HEK293 (cell line): ENCODE measurements around the gene FAM131B.

Experiments used
- CTCF ChIA-PET: fragments of 350-600 bp; formaldehyde crosslinking; extraction: SDS; loops from one replicate; lab custom pipeline; 2021; ENCODE audit warnings: antibody characterized with exemption; lab: Yijun Ruan, JAX
- POLR2A ChIA-PET: fragments of 300-600 bp; formaldehyde crosslinking; extraction: SDS; loops from one replicate; lab custom pipeline; 2020; ENCODE audit warnings: antibody characterized with exemption, inconsistent platforms; lab: Yijun Ruan, JAX
- H3K27ac ChIP-seq: fragments of 200-500 bp; sonication (Bioruptor generic); 2 replicates; pipeline ENCODE4 v1.5.1; 2014; ENCODE audit warnings: low read depth, low read length, control low read depth, inconsistent platforms; ENCODE audit errors: extremely low read depth
- H3K36me3 ChIP-seq, 2 experiments: fragments of 200-500 bp in 1 of 2; sonication (Bioruptor generic) in 1 of 2; 1 replicate in 1 of 2; 2 replicates in 1 of 2; pipeline ENCODE4 v1.5.1; 2014 to 2017; ENCODE audit warnings: inconsistent platforms in 2 of 2, low read length in 2 of 2; ENCODE audit not compliant: control insufficient read depth in 2 of 2, insufficient read depth in 1 of 2
- H3K4me1 ChIP-seq: fragments of 200-500 bp; sonication (Bioruptor generic); 2 replicates; pipeline ENCODE4 v1.5.1; 2014; ENCODE audit warnings: mild to moderate bottlenecking, low read length, inconsistent platforms; ENCODE audit not compliant: control insufficient read depth, insufficient read depth
- H3K4me3 ChIP-seq: 2 replicates; pipeline ENCODE4 v1.5.1; 2011; ENCODE audit warnings: low read depth, mild to moderate bottlenecking, control low read depth, low read length, moderate library complexity
- H3K9me3 ChIP-seq: fragments of 200-500 bp; sonication (Bioruptor generic); 2 replicates; pipeline ENCODE4 v1.5.1; 2014; ENCODE audit warnings: low read depth, low read length, inconsistent platforms; ENCODE audit not compliant: control insufficient read depth, insufficient read depth
- BCL11B ChIP-seq: fragments of 450-650 bp; formaldehyde crosslinking; IDR thresholded peaks from 2 replicates; pipeline ENCODE4 v1.5.1; 2016; ENCODE audit warnings: low read depth, missing biosample characterization, missing genetic modification characterization
- CTCF ChIP-seq: fragments of 450-650 bp; formaldehyde crosslinking; IDR thresholded peaks from 2 replicates; pipeline ENCODE4 v1.5.1; 2016; ENCODE audit warnings: missing biosample characterization, missing genetic modification characterization
- KLF10 ChIP-seq: fragments of 450-650 bp; IDR thresholded peaks from 2 replicates; pipeline ENCODE4 v1.5.1; 2018; ENCODE audit warnings: missing biosample characterization, mild to moderate bottlenecking, missing genetic modification characterization
- KLF9 ChIP-seq: fragments of 450-650 bp; formaldehyde crosslinking; IDR thresholded peaks from 2 replicates; pipeline ENCODE4 v1.5.1; 2016; ENCODE audit warnings: missing biosample characterization, missing genetic modification characterization, low read depth
- TCF7L2 ChIP-seq: IDR thresholded peaks from 2 replicates; pipeline ENCODE4 v1.6.1; 2011; ENCODE audit warnings: low read depth, mild to moderate bottlenecking, inconsistent platforms, low read length, moderate library complexity, borderline replicate concordance
- TSHZ1 ChIP-seq: fragments of 450-650 bp; formaldehyde crosslinking; IDR thresholded peaks from 2 replicates; pipeline ENCODE4 v1.5.1; 2016; ENCODE audit warnings: missing biosample characterization, missing genetic modification characterization, borderline replicate concordance
- ZBTB17 ChIP-seq: fragments of 450-650 bp; formaldehyde crosslinking; IDR thresholded peaks from 2 replicates; pipeline ENCODE4 v1.5.1; 2016; ENCODE audit warnings: missing biosample characterization, missing genetic modification characterization
- ZFHX2 ChIP-seq: fragments of 450-650 bp; formaldehyde crosslinking; conservative IDR thresholded peaks from 2 replicates; pipeline ENCODE4 v1.5.1; 2016; ENCODE audit warnings: missing biosample characterization, missing genetic modification characterization
- ZNF121 ChIP-seq: fragments of 450-650 bp; formaldehyde crosslinking; IDR thresholded peaks from 2 replicates; pipeline ENCODE4 v1.5.1; 2016; ENCODE audit warnings: missing biosample characterization, missing genetic modification characterization
- ZNF292 ChIP-seq: fragments of 450-650 bp; formaldehyde crosslinking; IDR thresholded peaks from 2 replicates; pipeline ENCODE4 v1.5.1; 2016; ENCODE audit warnings: low read depth, missing biosample characterization, missing genetic modification characterization, borderline replicate concordance
- ZNF350 ChIP-seq: fragments of 450-650 bp; formaldehyde crosslinking; IDR thresholded peaks from 2 replicates; pipeline ENCODE4 v1.5.0; 2017; ENCODE audit warnings: missing biosample characterization, mild to moderate bottlenecking, missing genetic modification characterization
- ZNF362 ChIP-seq: fragments of 450-650 bp; formaldehyde crosslinking; IDR thresholded peaks from 2 replicates; pipeline ENCODE4 v1.5.1; 2016; ENCODE audit warnings: missing biosample characterization, missing genetic modification characterization
- ZNF391 ChIP-seq: fragments of 450-650 bp; formaldehyde crosslinking; IDR thresholded peaks from 2 replicates; pipeline ENCODE4 v1.5.1; 2016; ENCODE audit warnings: low read depth, missing biosample characterization, missing genetic modification characterization, borderline replicate concordance
- ZNF473 ChIP-seq: fragments of 450-650 bp; formaldehyde crosslinking; IDR thresholded peaks from 2 replicates; pipeline ENCODE4 v1.5.1; 2017; ENCODE audit warnings: missing biosample characterization, missing genetic modification characterization
- ZNF488 ChIP-seq: fragments of 450-650 bp; formaldehyde crosslinking; IDR thresholded peaks from 2 replicates; pipeline ENCODE4 v1.5.1; 2016; ENCODE audit warnings: missing biosample characterization, missing genetic modification characterization
- ZNF501 ChIP-seq: fragments of 450-650 bp; formaldehyde crosslinking; IDR thresholded peaks from 2 replicates; pipeline ENCODE4 v1.5.1; 2016; ENCODE audit warnings: missing biosample characterization, missing genetic modification characterization
- ZNF660 ChIP-seq: fragments of 450-650 bp; IDR thresholded peaks from 2 replicates; pipeline ENCODE4 v1.5.1; 2018; ENCODE audit warnings: missing biosample characterization, mild to moderate bottlenecking, missing genetic modification characterization
- ZNF677 ChIP-seq: fragments of 450-650 bp; IDR thresholded peaks from 2 replicates; pipeline ENCODE4 v1.5.0; 2018; ENCODE audit warnings: missing biosample characterization, mild to moderate bottlenecking, missing genetic modification characterization, moderate library complexity
- ZNF701 ChIP-seq: fragments of 450-650 bp; formaldehyde crosslinking; IDR thresholded peaks from 2 replicates; pipeline ENCODE4 v1.5.1; 2016; ENCODE audit warnings: missing biosample characterization, missing genetic modification characterization
- ZNF704 ChIP-seq: fragments of 450-650 bp; formaldehyde crosslinking; IDR thresholded peaks from 2 replicates; pipeline ENCODE4 v1.5.1; 2016; ENCODE audit warnings: missing biosample characterization, missing genetic modification characterization
- ZNF707 ChIP-seq: fragments of 450-650 bp; formaldehyde crosslinking; IDR thresholded peaks from 2 replicates; pipeline ENCODE4 v1.5.1; 2016; ENCODE audit warnings: missing biosample characterization, missing genetic modification characterization
- ZSCAN18 ChIP-seq: fragments of 450-650 bp; formaldehyde crosslinking; IDR thresholded peaks from 2 replicates; pipeline ENCODE4 v1.5.1; 2016; ENCODE audit warnings: missing biosample characterization, missing genetic modification characterization

FAM131B gene

GRCh38 chr7:143305423-143306070, 57.0 kb downstream of the FAM131B start (continued):
- peak; percentile 63 for TF ChIP-seq CTCF (tag by site-specific recombination)
- no peak for TF ChIP-seq ZNF350 (tag by site-specific recombination)

GRCh38 chr7:143304938-143305337, 57.6 kb downstream of the FAM131B start:
- no peaks in the 10 kb centered on the region for H3K4me1 ChIP-seq
- no peak for TF ChIP-seq ZNF707 (tag by site-specific recombination)
- TF ChIP-seq ZNF391 (tag by site-specific recombination), result no peak
- TF ChIP-seq ZNF121 (tag by site-specific recombination), result no peak
- TF ChIP-seq ZFHX2 (tag by site-specific recombination), result no peak
- no peak for TF ChIP-seq ZNF488 (tag by site-specific recombination)
- TF ChIP-seq ZNF473 (tag by site-specific recombination), result no peak
- TF ChIP-seq BCL11B (tag by site-specific recombination), result no peak
- no peak for TF ChIP-seq ZNF501 (tag by site-specific recombination)
- TF ChIP-seq ZSCAN18 (tag by site-specific recombination), result no peak
- TF ChIP-seq ZNF704 (tag by site-specific recombination), result no peak
- no peak for TF ChIP-seq TCF7L2
- TF ChIP-seq KLF10 (tag by site-specific recombination), result no peak
- no peak for TF ChIP-seq ZNF362
- TF ChIP-seq ZNF292 (tag by site-specific recombination), result no peak
- TF ChIP-seq KLF9 (tag by site-specific recombination), result no peak
- no peak for TF ChIP-seq ZNF660 (tag by site-specific recombination)
- no peak for TF ChIP-seq ZBTB17
- no peak for TF ChIP-seq ZNF677 (tag by site-specific recombination)
- TF ChIP-seq TSHZ1 (tag by site-specific recombination), result no peak
- no peak for TF ChIP-seq ZNF701 (tag by site-specific recombination)
- H3K36me3 ChIP-seq, result peaks cover 20 to 92% of the 10 kb centered on the region in 2 experiments
- ChIA-PET CTCF (interaction anchor here (0.6 to 4.4 kb wide), 23 partner anchors 8 to 134 kb away, joined by 3 to 35 read pairs (median 5); partner anchors contain the start of genes CLCN1, GSTK1 and TAS2R40), POLR2A (no interaction called here)
- no peaks in the 10 kb centered on the region for H3K9me3 ChIP-seq
- H3K4me3 ChIP-seq, result no peak overlapping the region
- H3K27ac ChIP-seq, result no peak overlapping the region
